ENCODE results near the gene NAB2.

Gene NAB2

DNA sequence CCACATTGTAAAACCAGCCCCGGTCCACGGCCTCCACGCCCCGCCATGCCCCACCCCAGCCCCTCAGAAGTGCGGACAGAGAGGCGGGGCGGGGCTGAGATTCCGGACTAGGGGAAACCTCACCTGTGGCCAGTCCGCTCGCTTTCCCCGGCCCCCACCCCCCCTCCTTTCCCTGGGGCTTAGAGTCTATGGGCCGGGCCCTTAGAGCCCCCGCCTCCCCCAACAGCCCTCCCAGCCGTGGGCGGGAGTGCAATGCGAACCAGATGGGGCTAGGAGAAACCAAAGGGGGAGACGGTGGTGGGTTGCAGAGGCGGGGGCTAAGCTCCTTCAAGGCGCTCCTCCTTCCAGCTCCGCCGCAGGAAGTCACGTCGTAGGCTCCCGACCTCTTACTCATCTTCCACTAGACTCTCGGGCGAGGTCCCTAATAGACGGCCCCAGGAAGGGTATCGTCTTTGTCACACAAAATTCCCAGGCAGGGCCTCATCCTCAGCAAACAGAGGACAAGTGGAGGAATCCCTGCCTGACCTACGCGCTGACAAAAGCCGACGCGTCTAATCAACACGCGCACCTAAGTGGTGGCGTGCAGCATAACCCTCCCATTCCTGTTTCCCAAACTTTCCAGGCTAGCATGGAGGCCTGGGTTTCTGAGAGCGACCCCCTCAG, 1.1 kb upstream of the NAB2 start:
- H3K36me3 ChIP-seq (ENCODE audit: control insufficient read depth in 2 of 2, insufficient read depth in 1 of 2, low read length in 2 of 2), result peaks cover 0 to 23% of the 10 kb centered on the region in 2 experiments; a peak in 1 of 3 replicates
- POLR2A ChIA-PET, result interaction anchor here (0.5 to 4.5 kb wide), 10 partner anchors 9 to 408 kb away, joined by 3 to 53 read pairs (median 6); partner anchors contain the start of genes LRP1, MYO1A, NEMP1 and PTGES3
- H3K4me1 ChIP-seq (ENCODE audit: control insufficient read depth, insufficient read depth, low read length), result peaks cover 12% of the 10 kb centered on the region
- H3K4me3 ChIP-seq (ENCODE audit: low read depth, low read length), result peak overlapping the region; percentile 55
- H3K27ac ChIP-seq (ENCODE audit: extremely low read depth, low read depth, low read length), result peak overlapping the region; percentile 80
- CTCF ChIA-PET, result interaction anchor here (0.5 to 1.6 kb wide), 5 partner anchors 8 to 75 kb away, joined by 3 to 5 read pairs (median 3); partner anchors contain the start of gene STAT6
- no peaks in the 10 kb centered on the region for H3K9me3 ChIP-seq (ENCODE audit: control insufficient read depth, insufficient read depth, low read depth, low read length)
- TF ChIP-seq ZNF549 (tag by site-specific recombination; IDR thresholded peaks at IDR 0.05) (no peak), ZBTB11 (tag by site-specific recombination; conservative IDR thresholded peaks at IDR 0.05; ENCODE audit: low read depth) (peak; percentile 8), ZNF792 (tag by site-specific recombination; IDR thresholded peaks at IDR 0.05) (0 out of 2 replicates have a peak, but pooled peaks have one; percentile 9), BCL6B (tag by site-specific recombination; IDR thresholded peaks at IDR 0.05) (no peak), ZNF791 (tag by site-specific recombination; IDR thresholded peaks at IDR 0.05) (no peak), EGR2 (tag by site-specific recombination; IDR thresholded peaks at IDR 0.05; ENCODE audit: low read depth) (peak; percentile 90), ZNF324 (tag by site-specific recombination; IDR thresholded peaks at IDR 0.05) (no peak), ZNF426 (tag by site-specific recombination; IDR thresholded peaks at IDR 0.05) (no peak), ZFP69B (tag by site-specific recombination; IDR thresholded peaks at IDR 0.05) (peak; percentile 12; the same call in 1 of the 2 replicates), ZNF555 (tag by site-specific recombination; conservative IDR thresholded peaks at IDR 0.05) (no peak), ZNF776 (tag by site-specific recombination; IDR thresholded peaks at IDR 0.05; ENCODE audit: borderline replicate concordance) (no peak), ZNF175 (tag by site-specific recombination; IDR thresholded peaks at IDR 0.05) (no peak), BCL11B (tag by site-specific recombination; IDR thresholded peaks at IDR 0.05; ENCODE audit: low read depth) (0 out of 2 replicates have a peak, but pooled peaks have one; percentile 50), IKZF3 (tag by site-specific recombination; IDR thresholded peaks at IDR 0.05) (peak; percentile 84), ZFP37 (tag by site-specific recombination; IDR thresholded peaks at IDR 0.05) (0 out of 2 replicates have a peak, but pooled peaks have one; percentile 54), SP2 (tag by site-specific recombination; IDR thresholded peaks at IDR 0.05) (peak; percentile 84), ZFHX2 (tag by site-specific recombination; conservative IDR thresholded peaks at IDR 0.05) (peak; percentile 91), INSM2 (tag by site-specific recombination; IDR thresholded peaks at IDR 0.05) (no peak), ZNF561 (tag by site-specific recombination; IDR thresholded peaks at IDR 0.05; ENCODE audit: borderline replicate concordance) (no peak; the same call in 1 of the 2 replicates), GLIS2 (tag by site-specific recombination; IDR thresholded peaks at IDR 0.05) (peak; percentile 41; the same call in 1 of the 2 replicates), ZNF529 (tag by site-specific recombination; IDR thresholded peaks at IDR 0.05; ENCODE audit: insufficient replicate concordance) (no peak), ZBTB20 (tag by site-specific recombination; IDR thresholded peaks at IDR 0.05) (peak; percentile 46; the same call in 1 of the 2 replicates), PRDM1 (tag by site-specific recombination; IDR thresholded peaks at IDR 0.05) (peak; percentile 78), ZXDB (tag by site-specific recombination; IDR thresholded peaks at IDR 0.05) (peak; percentile 9), SCRT2 (tag by site-specific recombination; IDR thresholded peaks at IDR 0.05) (peak; percentile 86), ZNF514 (tag by site-specific recombination; IDR thresholded peaks at IDR 0.05) (no peak), GLI4 (tag by site-specific recombination; IDR thresholded peaks at IDR 0.05) (no peak)
- TF ChIP-seq, protein P1, sequence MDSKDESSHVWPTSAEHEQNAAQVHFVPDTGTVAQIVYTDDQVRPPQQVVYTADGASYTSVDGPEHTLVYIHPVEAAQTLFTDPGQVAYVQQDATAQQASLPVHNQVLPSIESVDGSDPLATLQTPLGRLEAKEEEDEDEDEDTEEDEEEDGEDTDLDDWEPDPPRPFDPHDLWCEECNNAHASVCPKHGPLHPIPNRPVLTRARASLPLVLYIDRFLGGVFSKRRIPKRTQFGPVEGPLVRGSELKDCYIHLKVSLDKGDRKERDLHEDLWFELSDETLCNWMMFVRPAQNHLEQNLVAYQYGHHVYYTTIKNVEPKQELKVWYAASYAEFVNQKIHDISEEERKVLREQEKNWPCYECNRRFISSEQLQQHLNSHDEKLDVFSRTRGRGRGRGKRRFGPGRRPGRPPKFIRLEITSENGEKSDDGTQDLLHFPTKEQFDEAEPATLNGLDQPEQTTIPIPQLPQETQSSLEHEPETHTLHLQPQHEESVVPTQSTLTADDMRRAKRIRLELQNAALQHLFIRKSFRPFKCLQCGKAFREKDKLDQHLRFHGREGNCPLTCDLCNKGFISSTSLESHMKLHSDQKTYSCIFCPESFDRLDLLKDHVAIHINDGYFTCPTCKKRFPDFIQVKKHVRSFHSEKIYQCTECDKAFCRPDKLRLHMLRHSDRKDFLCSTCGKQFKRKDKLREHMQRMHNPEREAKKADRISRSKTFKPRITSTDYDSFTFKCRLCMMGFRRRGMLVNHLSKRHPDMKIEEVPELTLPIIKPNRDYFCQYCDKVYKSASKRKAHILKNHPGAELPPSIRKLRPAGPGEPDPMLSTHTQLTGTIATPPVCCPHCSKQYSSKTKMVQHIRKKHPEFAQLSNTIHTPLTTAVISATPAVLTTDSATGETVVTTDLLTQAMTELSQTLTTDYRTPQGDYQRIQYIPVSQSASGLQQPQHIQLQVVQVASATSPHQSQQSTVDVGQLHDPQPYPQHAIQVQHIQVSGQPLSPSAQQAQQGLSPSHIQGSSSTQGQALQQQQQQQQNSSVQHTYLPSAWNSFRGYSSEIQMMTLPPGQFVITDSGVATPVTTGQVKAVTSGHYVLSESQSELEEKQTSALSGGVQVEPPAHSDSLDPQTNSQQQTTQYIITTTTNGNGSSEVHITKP (tag by site-specific recombination; IDR thresholded peaks at IDR 0.05), result peak; percentile 88; the same call in 1 of the 2 replicates
